Body of pancreas (tissue), 4 donors: ENCODE data around the gene CBX7.

ENCODE experiments used
- CTCF ChIP-seq, 7 experiments: fragments of 450-650 bp in 4 of 7; fragments of 200-600 bp in 3 of 7; sonication (generic) in 3 of 7; IDR thresholded peaks; one replicate each; pipeline ENCODE4 v1.5.1; 2016 to 2019; ENCODE audit warnings: antibody characterized with exemption in 7 of 7
- POLR2A ChIP-seq, 3 donors: fragments of 450-650 bp; IDR thresholded peaks; one replicate each; pipeline ENCODE4 v1.6.1; 2016; ENCODE audit warnings: antibody characterized with exemption in 3 of 3, mild to moderate bottlenecking in 2 of 3

GRCh38 chr22:39129746-39130145, 22.7 kb downstream of the CBX7 start:
- TF ChIP-seq CTCF (IDR thresholded peaks at IDR 0.05) (no peak), POLR2A (IDR thresholded peaks at IDR 0.05) (no peak)
